Stomach (tissue), 4 donors: ENCODE data around the gene CYBA.

Experiments
- CTCF ChIP-seq, 7 experiments: fragments of 450-650 bp in 4 of 7; fragments of 200-600 bp in 3 of 7; sonication (generic) in 3 of 7; IDR thresholded peaks; one replicate each; pipeline ENCODE4 v1.5.1; 2016 to 2019; ENCODE audit warnings: antibody characterized with exemption in 7 of 7, control low read depth in 2 of 7, mild to moderate bottlenecking in 1 of 7
- EP300 ChIP-seq: sonication (generic); formaldehyde crosslinking; IDR thresholded peaks from one replicate; pipeline ENCODE4 v1.6.1; 2017; ENCODE audit warnings: antibody characterized with exemption
- POLR2A ChIP-seq, 4 donors: fragments of 450-650 bp; IDR thresholded peaks; one replicate each; pipeline ENCODE4 v1.6.1; 2016; ENCODE audit warnings: antibody characterized with exemption in 4 of 4, control low read depth in 2 of 4, mild to moderate bottlenecking in 1 of 4, moderate library complexity in 1 of 4
- POLR2AphosphoS5 ChIP-seq, 3 donors: sonication (generic); formaldehyde crosslinking; IDR thresholded peaks; one replicate each; pipeline ENCODE4 v1.6.1; 2016; ENCODE audit warnings: antibody characterized with exemption in 3 of 3

DNA sequence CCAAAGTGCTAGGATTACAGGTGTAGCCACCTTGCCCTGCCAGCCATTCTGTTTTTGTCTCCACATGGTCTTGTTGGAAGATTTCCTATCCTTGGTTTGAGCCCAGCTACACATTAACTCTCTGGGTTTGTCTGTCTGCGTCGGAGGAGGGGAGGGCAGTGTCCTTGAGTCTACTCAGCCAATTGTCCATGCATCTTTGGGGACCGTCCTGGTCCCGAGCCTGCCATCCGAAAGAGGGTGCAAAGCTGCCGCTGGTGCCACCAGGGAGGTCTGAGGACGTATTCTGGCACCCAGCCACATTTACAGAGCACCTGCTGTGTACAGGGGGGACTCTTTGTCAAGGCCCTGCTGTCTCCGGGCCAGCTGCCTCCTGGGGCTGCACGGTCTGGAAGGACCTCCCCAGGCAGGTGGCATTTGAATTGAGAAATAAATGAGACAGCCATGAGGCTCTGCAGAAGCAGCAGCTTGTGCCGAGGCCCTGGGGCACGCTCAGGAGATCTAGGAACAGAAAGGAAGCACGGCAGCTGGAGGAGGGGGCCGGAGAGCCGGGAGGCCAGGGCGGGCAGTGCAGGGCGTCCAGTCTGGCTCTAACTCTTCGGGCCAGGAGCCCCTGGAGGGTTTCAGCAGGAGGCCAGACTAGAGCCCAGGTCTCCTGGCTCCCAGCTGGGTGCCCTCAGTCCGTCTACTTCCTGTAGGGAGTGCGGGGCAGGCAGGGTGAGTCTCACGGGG, 1.5 kb downstream of the CYBA start:
- TF ChIP-seq CTCF (IDR thresholded peaks at IDR 0.05) (no peak), POLR2AphosphoS5 (IDR thresholded peaks at IDR 0.05) (no peak), POLR2A (IDR thresholded peaks at IDR 0.05) (no peak), EP300 (no peak)
